Right lung (tissue), 5 donors: ENCODE data around the gene CNNM2. TPM values are rescaled to one million over a fixed set of nuclear protein-coding genes. Genes with fewer than 3 reads are reported as not detected.
"Not testable (repeated sequence)": the region's sequence is repeated elsewhere in the genome, so short reads cannot be mapped to it uniquely, and the experiment has no call there.

Experiments
- DNase-seq, 2 donors: peaks; one replicate each; pipeline ENCODE4 v3.0.0-alpha.2; 2013
- polyA plus RNA-seq, 5 donors: library from polyadenylated mRNA; unstranded; fragments of 120-200 nt; gene quantifications; one replicate each; pipeline versions ENCODE4 v1.2.1 to v1.2.3, GENCODE V29; 2013; ENCODE audit warnings: inconsistent platforms in 1 of 5, low replicate concordance in 1 of 5; ENCODE audit not compliant: insufficient read length in 5 of 5, insufficient read depth in 1 of 5

Gene CNNM2
- polyA plus RNA-seq, 5 donors = 5.8 to 9.4 (median 6.1) TPM

GRCh38 chr10:102964064-102964463, 46.0 kb downstream of the CNNM2 start:
- not testable (repeated sequence) for DNase-seq

GRCh38 chr10:102964713-102965112, 46.6 kb downstream of the CNNM2 start:
- no peak for DNase-seq

- DNase-seq = no peak
Measured at GRCh38 chr10:102965311-102965851, 47.3 kb downstream of the CNNM2 start.

- no peak for DNase-seq
Measured at GRCh38 chr10:102967123-102967522, 49.0 kb downstream of the CNNM2 start.

- DNase-seq = no peak
Measured at GRCh38 chr10:102970562-102971340, 52.7 kb downstream of the CNNM2 start.

- DNase-seq = no peak
Measured at GRCh38 chr10:102975483-102976379, 57.6 kb downstream of the CNNM2 start.

GRCh38 chr10:102976380-102976726, 58.3 kb downstream of the CNNM2 start:
- not testable (repeated sequence) for DNase-seq

GRCh38 chr10:102982296-102982695, 64.2 kb downstream of the CNNM2 start:
- DNase-seq = no peak

GRCh38 chr10:102984086-102984485, 66.0 kb downstream of the CNNM2 start:
- no peak for DNase-seq

- DNase-seq = no peak
Measured at GRCh38 chr10:102985811-102986210, 67.7 kb downstream of the CNNM2 start.

- DNase-seq = no peak
Measured at GRCh38 chr10:102988404-102989314, 70.6 kb downstream of the CNNM2 start.

- DNase-seq = no peak
Measured at GRCh38 chr10:102994531-102995295, 76.6 kb downstream of the CNNM2 start.

GRCh38 chr10:102996876-102997275, 78.8 kb downstream of the CNNM2 start:
- no peak for DNase-seq

- DNase-seq = no peak
Measured at GRCh38 chr10:102997998-102998397, 79.9 kb downstream of the CNNM2 start.

- DNase-seq = no peak
Measured at GRCh38 chr10:102998399-102998907, 80.4 kb downstream of the CNNM2 start.

- DNase-seq = not testable (repeated sequence)
Measured at GRCh38 chr10:103000050-103000449, 82.0 kb downstream of the CNNM2 start.

GRCh38 chr10:103007017-103007416, 88.9 kb downstream of the CNNM2 start:
- DNase-seq = no peak

GRCh38 chr10:103013416-103013815, 95.3 kb downstream of the CNNM2 start:
- peak in 1 of 2 donors; percentile 23 for DNase-seq

- no peak for DNase-seq
Measured at GRCh38 chr10:103019425-103019824, 101.3 kb downstream of the CNNM2 start.

GRCh38 chr10:103021150-103021899, 103.2 kb downstream of the CNNM2 start:
- no peak for DNase-seq
